Uterus (tissue), 4 donors: ENCODE measurements around the gene TLK2. TPM values are rescaled to one million over a fixed set of nuclear protein-coding genes. Genes with fewer than 3 reads are reported as not detected.

ENCODE experiments used
- DNase-seq, 2 donors: peaks; one replicate each; pipeline ENCODE4 v3.0.0-alpha.2; 2019 to 2020
- H3K27ac ChIP-seq, 2 donors: fragments of 200-600 bp; sonication (generic); 1 replicate in 1 of 2; 2 replicates in 1 of 2; pipeline ENCODE4 v1.5.1; 2016 to 2018
- H3K27me3 ChIP-seq, 2 donors: fragments of 200-600 bp; sonication (generic); one replicate each; pipeline ENCODE4 v1.5.1; 2018 to 2019; ENCODE audit warnings: control low read depth in 1 of 2
- H3K36me3 ChIP-seq, 2 donors: fragments of 200-600 bp; sonication (generic); one replicate each; pipeline ENCODE4 v1.5.1; 2019; ENCODE audit warnings: control low read depth in 1 of 2
- H3K4me1 ChIP-seq, 2 donors: fragments of 200-600 bp; sonication (generic); one replicate each; pipeline ENCODE4 v1.5.1; 2018 to 2019; ENCODE audit warnings: control low read depth in 1 of 2
- H3K4me3 ChIP-seq, 2 donors: fragments of 200-600 bp; sonication (generic); 1 replicate in 1 of 2; 2 replicates in 1 of 2; pipeline ENCODE4 v1.5.1; 2018 to 2019; ENCODE audit warnings: mild to moderate bottlenecking in 1 of 2
- H3K9me3 ChIP-seq, 2 donors: fragments of 200-600 bp; sonication (generic); one replicate each; pipeline ENCODE4 v1.5.1; 2019; ENCODE audit warnings: control low read depth in 1 of 2
- CTCF ChIP-seq, 4 experiments: fragments of 200-600 bp in 2 of 4; fragments of 450-650 bp in 2 of 4; sonication (generic) in 2 of 4; IDR thresholded peaks; one replicate each; pipeline ENCODE4 v1.5.1; 2016 to 2019; ENCODE audit warnings: antibody characterized with exemption in 4 of 4, mild to moderate bottlenecking in 2 of 4, moderate library complexity in 1 of 4
- POLR2A ChIP-seq, 2 donors: fragments of 450-650 bp; IDR thresholded peaks; one replicate each; pipeline ENCODE4 v1.6.1; 2016; ENCODE audit warnings: antibody characterized with exemption in 2 of 2, mild to moderate bottlenecking in 1 of 2, moderate library complexity in 1 of 2
- intact Hi-C: fragments of 100-400 bp; cut with DNase I; formaldehyde crosslinking; loops from one replicate; pipeline ENCODE4 v1.15.1; 2023; ENCODE audit warnings: low total_unique reads
- total RNA-seq, 4 donors: library from RNA; depleted of rRNA in 3 of 4; stranded (reverse); fragments of >200 nt in 3 of 4; gene quantifications; one replicate each; pipeline versions ENCODE4 v1.1.0 to v1.2.4, GENCODE V29; 2014 to 2023
- donor health status: DM: yes; HTN: yes; CAD: no.

Gene TLK2
- total RNA-seq, 4 donors from 2014 or later = 13.6 to 120 (median 50.0) TPM

DNA sequence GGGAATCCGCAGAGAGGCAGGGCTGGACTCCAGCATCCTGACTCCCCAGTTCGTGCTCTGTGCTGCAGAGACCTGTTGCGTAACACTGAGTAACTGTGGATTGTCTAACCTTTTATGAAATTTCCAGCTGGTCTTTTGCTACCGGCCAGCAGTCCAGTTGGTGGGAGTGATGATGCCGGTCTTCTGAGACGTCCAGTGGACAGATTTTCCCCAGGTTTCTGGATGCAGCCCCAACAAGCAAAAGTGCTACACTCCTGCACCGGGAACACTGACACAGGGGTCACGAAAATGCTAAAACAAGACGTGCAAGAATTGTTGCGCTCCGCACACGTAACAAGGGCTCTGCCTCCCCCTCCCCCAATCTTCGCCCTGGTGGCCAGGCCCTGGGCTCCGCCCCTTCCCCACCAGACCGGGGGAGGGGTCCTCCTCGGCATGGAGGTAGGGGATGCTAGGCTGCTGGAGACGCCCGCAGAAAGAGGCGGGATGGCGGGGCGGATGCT is 148.1 kb downstream of the TLK2 start:
- Histone ChIP-seq H3K4me1 (peaks cover 0 to 10% of the 10 kb centered on the region in 2 donors), H3K4me3 (peak overlapping the region; percentile 44 to 68), H3K9me3 (no peaks in the 10 kb centered on the region), H3K27ac (peak overlapping the region; percentile 83 to 98), H3K36me3 (no peaks in the 10 kb centered on the region), H3K27me3 (no peaks in the 10 kb centered on the region)
- intact Hi-C loops = no loop called here
- DNase-seq = peak; percentile 84 to 85
- no peak for TF ChIP-seq CTCF (IDR thresholded peaks at IDR 0.05)
- TF ChIP-seq POLR2A (IDR thresholded peaks at IDR 0.05) = peak in 1 of 2 donors; percentile 29

- Histone ChIP-seq H3K36me3 (no peaks in the 10 kb centered on the region), H3K4me1 (peaks cover 0 to 10% of the 10 kb centered on the region in 2 donors), H3K27me3 (no peaks in the 10 kb centered on the region), H3K27ac (peak within 1 kb of the TSS; percentile 83 to 98), H3K9me3 (no peaks in the 10 kb centered on the region), H3K4me3 (peak within 1 kb of the TSS; percentile 44 to 68)
- intact Hi-C loops = no loop called here
- peak in 1 of 2 donors; percentile 47 for TF ChIP-seq POLR2A (IDR thresholded peaks at IDR 0.05)
- TF ChIP-seq CTCF (IDR thresholded peaks at IDR 0.05) = peak in 1 of 4 experiments; percentile 15
- DNase-seq = peak; percentile 80 to 84
Observed at GRCh38 chr17:62627219-62627903, 148.7 kb downstream of the TLK2 start, which contains the start of gene MRC2. TSS of gene MRC2 (plus strand) at chr17:62627670. CDS start at chr17:62627803, 133 bp downstream.

DNA sequence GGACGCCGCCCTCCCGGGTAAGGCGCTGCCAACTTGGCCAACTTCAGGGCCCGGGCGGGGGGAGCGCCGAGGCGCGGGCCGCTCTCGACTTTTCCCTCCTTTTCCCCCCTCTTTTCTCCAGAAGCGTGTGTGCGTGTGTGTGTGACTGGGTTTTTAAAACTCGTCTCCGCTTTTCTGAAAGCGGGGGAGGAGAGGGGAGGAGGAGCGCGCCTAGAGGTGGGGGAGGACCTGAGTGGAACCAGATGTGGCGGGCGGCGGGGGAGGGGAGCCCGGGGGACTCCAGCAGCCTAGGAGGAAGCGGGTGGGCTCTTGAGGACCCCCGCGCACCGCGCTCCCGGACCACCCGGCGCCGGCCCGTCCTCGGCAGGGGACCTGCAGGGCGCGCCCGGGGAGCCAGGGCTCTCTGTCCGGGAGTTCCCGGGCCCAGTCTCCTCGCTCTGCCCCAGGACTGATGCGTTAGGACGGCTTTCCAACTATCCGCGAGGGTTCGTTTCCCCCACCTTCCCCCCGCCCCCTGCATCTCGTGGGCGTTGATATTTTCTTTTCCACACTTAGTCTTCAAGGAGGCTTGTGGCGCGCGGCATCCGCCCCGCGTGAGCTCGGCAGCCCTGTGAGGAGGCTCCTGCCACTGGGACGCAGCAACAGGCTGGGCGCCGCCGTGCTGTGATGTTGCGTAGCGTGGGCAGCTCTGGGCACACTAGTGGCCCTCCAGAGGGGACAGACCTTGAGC is 149.4 kb downstream of the TLK2 start:
- no peaks in the 10 kb centered on the region for H3K9me3 ChIP-seq
- peak overlapping the region; percentile 44 to 68 for H3K4me3 ChIP-seq
- peak; percentile 83 to 85 for DNase-seq
- intact Hi-C loops = no loop called here
- H3K27me3 ChIP-seq = no peaks in the 10 kb centered on the region
- H3K36me3 ChIP-seq = no peaks in the 10 kb centered on the region
- peaks cover 0 to 10% of the 10 kb centered on the region in 2 donors for H3K4me1 ChIP-seq
- TF ChIP-seq CTCF (IDR thresholded peaks at IDR 0.05) = no peak
- peak in 1 of 2 donors; percentile 26 for TF ChIP-seq POLR2A (IDR thresholded peaks at IDR 0.05)
- peak overlapping the region; percentile 83 to 98 for H3K27ac ChIP-seq

DNA sequence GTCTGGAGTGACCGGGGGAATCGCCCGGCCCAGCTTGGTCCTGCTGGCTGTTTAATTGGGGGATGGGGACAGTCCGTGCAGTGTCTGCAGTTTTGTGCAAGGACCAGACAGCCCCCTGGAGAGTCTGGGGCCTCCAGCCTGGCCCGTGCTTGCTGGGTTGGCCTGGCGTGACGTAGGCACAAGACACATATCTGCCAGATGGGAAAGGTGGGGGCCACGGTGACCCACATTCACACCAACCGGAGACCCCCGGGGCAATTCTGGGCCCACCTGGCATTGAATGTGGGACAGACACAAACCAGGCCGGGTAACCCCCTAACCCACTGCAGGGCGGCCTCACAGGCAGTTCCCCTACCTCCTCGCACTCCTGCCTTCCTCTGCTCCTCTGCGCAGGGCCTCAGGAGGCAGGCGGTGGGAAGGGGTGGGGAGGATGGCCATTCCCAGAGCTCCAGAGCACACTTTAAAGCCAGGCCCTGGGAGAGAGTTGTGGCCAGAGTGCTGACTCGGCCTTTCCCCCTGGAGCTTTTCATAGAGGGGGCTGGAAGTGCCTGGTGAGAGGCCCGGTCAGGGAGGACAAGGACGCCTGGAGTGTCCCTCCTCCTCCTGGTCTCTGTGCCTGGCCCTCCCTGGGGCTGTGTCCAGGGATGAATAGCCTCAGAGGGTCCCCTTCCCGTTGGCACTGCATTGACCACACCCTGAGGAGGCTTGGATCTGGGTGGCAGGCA is 150.4 kb downstream of the TLK2 start:
- Histone ChIP-seq H3K27ac (peak overlapping the region; percentile 83 to 98), H3K4me3 (peak overlapping the region; percentile 44 to 68), H3K9me3 (no peaks in the 10 kb centered on the region), H3K4me1 (peaks cover 0 to 10% of the 10 kb centered on the region in 2 donors), H3K36me3 (no peaks in the 10 kb centered on the region), H3K27me3 (no peaks in the 10 kb centered on the region)
- intact Hi-C loops = no loop called here
- DNase-seq = peak; percentile 55 to 65
- TF ChIP-seq POLR2A (IDR thresholded peaks at IDR 0.05) (no peak), CTCF (IDR thresholded peaks at IDR 0.05) (no peak)
